Fibroblast of lung (primary cell): ENCODE measurements around the gene INTS12. TPM values are rescaled to one million over a fixed set of nuclear protein-coding genes. Genes with fewer than 3 reads are reported as not detected.
A peak's percentile ranks its signal among the peaks of the same experiment; 100 is the strongest.
"Not testable (repeated sequence)": the region's sequence is repeated elsewhere in the genome, so short reads cannot be mapped to it uniquely, and the experiment has no call there.

Experiments
- DNase-seq, 2 donors: peaks; one replicate each; pipeline versions ENCODE4 v3.0.0 to v3.0.0-alpha.2; 2010; ENCODE audit warnings: low read depth in 2 of 2
- H2AFZ ChIP-seq: 2 replicates; pipeline ENCODE4 v1.5.1; 2012; ENCODE audit warnings: low read length, control low read depth, inconsistent platforms
- H3K27ac ChIP-seq: 2 replicates; pipeline ENCODE4 v1.5.1; 2011; ENCODE audit warnings: low read length, control low read depth; ENCODE audit not compliant: insufficient read depth
- H3K27me3 ChIP-seq: 2 replicates; pipeline ENCODE4 v1.5.1; 2011; ENCODE audit warnings: mild to moderate bottlenecking, low read length; ENCODE audit not compliant: control insufficient read depth, insufficient read depth
- H3K36me3 ChIP-seq: 2 replicates; pipeline ENCODE4 v1.5.1; 2011; ENCODE audit warnings: low read length; ENCODE audit not compliant: control insufficient read depth, insufficient read depth
- H3K4me1 ChIP-seq: 2 replicates; pipeline ENCODE4 v1.5.1; 2011; ENCODE audit warnings: low read length; ENCODE audit not compliant: control insufficient read depth, insufficient read depth; ENCODE audit errors: extremely low read depth
- H3K4me2 ChIP-seq: 2 replicates; pipeline ENCODE4 v1.5.1; 2011; ENCODE audit warnings: low read length, control low read depth; ENCODE audit not compliant: insufficient read depth; ENCODE audit errors: extremely low read depth
- H3K4me3 ChIP-seq, 4 experiments: fragments of 200-600 bp in 1 of 4; sonication (generic) in 1 of 4; replicated peaks in 1 of 4; 2 replicates each; pipeline ENCODE4 v1.5.1; 2011 to 2016; ENCODE audit warnings: low read length in 4 of 4, low read depth in 3 of 4, mild to moderate bottlenecking in 3 of 4, control low read depth in 2 of 4, inconsistent platforms in 1 of 4, mixed read lengths in 1 of 4; ENCODE audit not compliant: insufficient read depth in 1 of 4; ENCODE audit errors: control extremely low read depth in 1 of 4
- H3K79me2 ChIP-seq: 2 replicates; pipeline ENCODE4 v1.5.1; 2012; ENCODE audit warnings: mild to moderate bottlenecking, low read length, inconsistent platforms; ENCODE audit not compliant: control insufficient read depth, insufficient read depth
- H3K9ac ChIP-seq: 2 replicates; pipeline ENCODE4 v1.5.1; 2011; ENCODE audit warnings: mild to moderate bottlenecking, low read length, control low read depth; ENCODE audit not compliant: insufficient read depth
- H3K9me3 ChIP-seq: 2 replicates; pipeline ENCODE4 v1.5.1; 2012; ENCODE audit warnings: low read depth, low read length; ENCODE audit not compliant: control insufficient read depth, insufficient read depth
- H4K20me1 ChIP-seq: 2 replicates; pipeline ENCODE4 v1.5.1; 2011; ENCODE audit warnings: low read length; ENCODE audit not compliant: control insufficient read depth, insufficient read depth; ENCODE audit errors: extremely low read depth
- EZH2 ChIP-seq: IDR thresholded peaks from 2 replicates; pipeline ENCODE4 v1.5.1; 2012; ENCODE audit warnings: low read length, control low read depth, mild to moderate bottlenecking; ENCODE audit errors: missing control alignments
- polyA plus RNA-seq, 2 donors: library from polyadenylated mRNA; depleted of rRNA in 1 of 2; stranded (reverse) in 1 of 2; unstranded in 1 of 2; fragments of >200 nt; gene quantifications; 2 replicates each; pipeline ENCODE4 v1.2.1, GENCODE V29; 2011 to 2012; ENCODE audit warnings: missing spikeins in 1 of 2
- total RNA-seq: library from RNA; depleted of rRNA; stranded (reverse); fragments of >200 nt; gene quantifications from 2 replicates; pipeline ENCODE4 v1.2.1, GENCODE V29; 2014
- TF ChIP-seq, protein P1 (sequence below), 2 donors: IDR thresholded peaks in 1 of 2; conservative IDR thresholded peaks in 1 of 2; 1 replicate in 1 of 2; 2 replicates in 1 of 2; pipeline ENCODE4 v1.5.1; 2011 to 2012; ENCODE audit warnings: low read length in 2 of 2, control low read depth in 1 of 2, inconsistent platforms in 1 of 2, low read depth in 1 of 2, mild to moderate bottlenecking in 1 of 2

Gene INTS12
- total and polyA plus RNA-seq, 2 donors (not counting 1 experiment from before 2014, with no cell fraction given), result 24.9 to 37.7 TPM

DNA sequence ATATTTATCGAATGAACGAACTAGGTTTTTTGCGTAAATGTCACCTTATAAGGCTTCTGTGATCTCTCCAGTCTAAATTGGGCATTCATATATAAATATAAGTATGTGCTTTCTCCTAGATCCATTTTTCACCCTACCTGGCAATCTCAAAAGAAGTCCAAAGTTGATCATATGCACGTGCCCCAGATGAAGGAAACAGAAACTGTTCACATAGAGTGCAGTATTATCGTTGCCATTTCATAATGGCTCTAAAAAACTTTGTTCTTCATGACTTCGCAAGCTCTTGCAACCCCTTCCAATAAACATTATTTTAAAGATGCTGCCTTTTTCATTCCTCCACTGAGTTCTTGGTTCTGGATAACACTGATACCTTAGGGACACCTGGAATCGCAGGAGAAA lies 708 bp downstream of the INTS12 start:
- H3K4me1 ChIP-seq, result peaks cover 1% of the 10 kb centered on the region
- no peak for DNase-seq
- peak overlapping the region; percentile 56 for H2AFZ ChIP-seq
- no peaks in the 10 kb centered on the region for H3K27me3 ChIP-seq
- H3K36me3 ChIP-seq, result no peaks in the 10 kb centered on the region
- H3K4me2 ChIP-seq, result peak overlapping the region; percentile 76
- H3K4me3 ChIP-seq, result peak overlapping the region; percentile 75 to 94 (median 86)
- no peak for TF ChIP-seq EZH2
- TF ChIP-seq, protein P1, sequence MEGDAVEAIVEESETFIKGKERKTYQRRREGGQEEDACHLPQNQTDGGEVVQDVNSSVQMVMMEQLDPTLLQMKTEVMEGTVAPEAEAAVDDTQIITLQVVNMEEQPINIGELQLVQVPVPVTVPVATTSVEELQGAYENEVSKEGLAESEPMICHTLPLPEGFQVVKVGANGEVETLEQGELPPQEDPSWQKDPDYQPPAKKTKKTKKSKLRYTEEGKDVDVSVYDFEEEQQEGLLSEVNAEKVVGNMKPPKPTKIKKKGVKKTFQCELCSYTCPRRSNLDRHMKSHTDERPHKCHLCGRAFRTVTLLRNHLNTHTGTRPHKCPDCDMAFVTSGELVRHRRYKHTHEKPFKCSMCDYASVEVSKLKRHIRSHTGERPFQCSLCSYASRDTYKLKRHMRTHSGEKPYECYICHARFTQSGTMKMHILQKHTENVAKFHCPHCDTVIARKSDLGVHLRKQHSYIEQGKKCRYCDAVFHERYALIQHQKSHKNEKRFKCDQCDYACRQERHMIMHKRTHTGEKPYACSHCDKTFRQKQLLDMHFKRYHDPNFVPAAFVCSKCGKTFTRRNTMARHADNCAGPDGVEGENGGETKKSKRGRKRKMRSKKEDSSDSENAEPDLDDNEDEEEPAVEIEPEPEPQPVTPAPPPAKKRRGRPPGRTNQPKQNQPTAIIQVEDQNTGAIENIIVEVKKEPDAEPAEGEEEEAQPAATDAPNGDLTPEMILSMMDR (conservative IDR thresholded peaks at IDR 0.05 in 1 of 2, IDR thresholded peaks at IDR 0.05 in 1 of 2; ENCODE audit: low read depth in 1 of 2, low read length in 2 of 2), result no peak
- peak overlapping the region; percentile 41 for H3K9ac ChIP-seq
- H3K79me2 ChIP-seq, result peaks cover 59% of the 10 kb centered on the region
- H4K20me1 ChIP-seq, result no peaks in the 10 kb centered on the region
- peak overlapping the region; percentile 68 for H3K27ac ChIP-seq
- no peaks in the 10 kb centered on the region for H3K9me3 ChIP-seq

DNA sequence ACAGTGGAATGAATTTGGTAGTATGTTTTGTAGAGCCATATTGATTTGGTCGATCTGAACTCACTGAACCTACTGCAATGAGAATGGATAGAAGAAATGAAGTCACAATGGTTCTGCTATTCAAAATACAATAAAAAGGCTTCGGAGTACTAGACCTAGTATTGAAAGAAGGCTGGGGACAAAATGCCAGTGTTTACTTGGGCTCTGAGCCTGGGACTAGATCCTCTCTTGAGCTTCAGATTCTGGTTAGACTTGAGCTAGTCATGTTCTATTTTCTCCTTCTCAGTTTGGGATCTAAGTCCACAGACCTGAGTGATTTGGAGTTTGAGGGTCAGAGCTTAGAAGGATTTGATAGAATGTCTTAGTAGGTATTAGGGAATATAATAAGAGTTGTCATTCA lies 9.9 kb downstream of the INTS12 start:
- no peak for DNase-seq
- Histone ChIP-seq H3K79me2 (peaks cover 7% of the 10 kb centered on the region), H3K4me3 (no peak overlapping the region), H4K20me1 (no peaks in the 10 kb centered on the region), H3K4me1 (no peaks in the 10 kb centered on the region), H3K9ac (no peak overlapping the region), H3K36me3 (no peaks in the 10 kb centered on the region), H3K4me2 (no peak overlapping the region), H3K9me3 (no peaks in the 10 kb centered on the region), H3K27ac (no peak overlapping the region), H2AFZ (no peak overlapping the region), H3K27me3 (no peaks in the 10 kb centered on the region)
- TF ChIP-seq EZH2, result no peak
- TF ChIP-seq, protein P1 (conservative IDR thresholded peaks at IDR 0.05 in 1 of 2, IDR thresholded peaks at IDR 0.05 in 1 of 2; ENCODE audit: low read depth in 1 of 2, low read length in 2 of 2), result no peak

DNA sequence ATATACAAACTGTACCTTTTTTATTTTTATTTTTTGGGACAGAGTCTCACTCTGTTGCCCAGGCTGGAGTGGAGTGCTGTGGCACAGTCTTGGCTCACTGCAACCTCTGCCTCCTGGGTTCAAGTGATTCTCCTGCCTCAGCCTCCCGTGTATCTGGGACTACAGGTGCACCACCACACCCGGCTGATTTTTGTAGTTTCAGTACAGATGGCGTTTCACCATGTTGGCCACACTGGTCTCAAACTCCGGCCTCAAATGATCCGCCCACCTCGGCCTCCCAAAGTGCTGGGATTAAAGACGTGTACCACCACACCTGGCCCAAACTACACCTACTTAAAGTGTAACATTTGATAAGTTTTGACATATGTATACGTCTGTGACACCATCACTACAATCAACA lies 12.7 kb downstream of the INTS12 start:
- H2AFZ ChIP-seq, H3K4me1 ChIP-seq, H3K4me3 ChIP-seq, H3K36me3 ChIP-seq, H3K9me3 ChIP-seq, H3K9ac ChIP-seq, H3K27me3 ChIP-seq, DNase-seq, H3K79me2 ChIP-seq, H3K27ac ChIP-seq, H3K4me2 ChIP-seq, H4K20me1 ChIP-seq: not testable (repeated sequence)

DNA sequence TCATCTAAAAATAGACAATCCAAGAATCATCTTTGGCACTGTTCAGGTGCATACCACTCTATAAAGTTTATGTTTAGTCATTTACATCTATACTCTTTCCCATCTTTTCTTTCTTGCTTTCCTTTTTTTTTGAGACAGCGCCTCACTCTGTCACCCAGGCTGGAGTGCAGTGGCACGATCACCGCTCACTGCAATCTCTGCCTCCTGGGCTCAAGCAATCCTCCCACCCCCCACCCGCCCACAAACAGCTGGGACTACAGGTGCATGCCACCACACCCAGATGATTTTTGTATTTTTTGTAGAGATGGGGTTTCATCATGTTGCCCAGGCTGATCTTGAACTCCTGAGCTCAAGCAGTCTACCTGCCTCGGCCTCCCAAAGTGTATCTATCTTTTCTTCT lies 13.7 kb downstream of the INTS12 start:
- H3K9me3 ChIP-seq, H3K36me3 ChIP-seq, H3K9ac ChIP-seq, DNase-seq, H3K4me2 ChIP-seq, H3K79me2 ChIP-seq, H4K20me1 ChIP-seq, H3K4me3 ChIP-seq, H2AFZ ChIP-seq, H3K4me1 ChIP-seq, H3K27ac ChIP-seq, H3K27me3 ChIP-seq: not testable (repeated sequence)
